ENCODE data around the gene POLR3B.

The POLR3B gene

GRCh38 chr12:106431839-106432411 lies 74.4 kb downstream of the POLR3B start:
- no peak for TF ChIP-seq CTCF (conservative IDR thresholded peaks at IDR 0.05; ENCODE audit: low read depth, low read length)
- H3K36me3 ChIP-seq (ENCODE audit: insufficient read depth): no peaks in the 10 kb centered on the region

GRCh38 chr12:106433055-106433454 lies 75.5 kb downstream of the POLR3B start:
- Histone ChIP-seq H3K36me3 (ENCODE audit: insufficient read depth) (no peaks in the 10 kb centered on the region), H2AFZ (ENCODE audit: low read depth) (no peak overlapping the region), H3K27me3 (ENCODE audit: insufficient read depth, low read depth) (no peaks in the 10 kb centered on the region), H3K4me2 (no peak overlapping the region), H3K79me2 (ENCODE audit: insufficient read depth, low read depth) (no peaks in the 10 kb centered on the region), H4K20me1 (ENCODE audit: insufficient read depth) (no peaks in the 10 kb centered on the region), H3K27ac (no peak overlapping the region), H3K9ac (no peak overlapping the region), H3K4me3 (IDR thresholded peaks at IDR 0.05; ENCODE audit: insufficient read depth, low read depth, low read length) (no peak overlapping the region), H3K4me1 (ENCODE audit: low read depth, poor library complexity, severe bottlenecking) (peaks cover 12% of the 10 kb centered on the region)
- no peak for TF ChIP-seq CTCF (conservative IDR thresholded peaks at IDR 0.05; ENCODE audit: low read depth, low read length)

More at GRCh38 chr12:106431839-106432411, 74.4 kb downstream of the POLR3B start:
- no peaks in the 10 kb centered on the region for H3K27me3 ChIP-seq (ENCODE audit: insufficient read depth, low read depth)
- no peak overlapping the region for H3K4me2 ChIP-seq
- H3K4me3 ChIP-seq (IDR thresholded peaks at IDR 0.05; ENCODE audit: insufficient read depth, low read depth, low read length): no peak overlapping the region
- H3K9ac ChIP-seq: no peak overlapping the region
- H3K79me2 ChIP-seq (ENCODE audit: insufficient read depth, low read depth): no peaks in the 10 kb centered on the region
- H4K20me1 ChIP-seq (ENCODE audit: insufficient read depth): no peaks in the 10 kb centered on the region
- H3K27ac ChIP-seq: no peak overlapping the region
- H3K4me1 ChIP-seq (ENCODE audit: low read depth, poor library complexity, severe bottlenecking): peaks cover 4% of the 10 kb centered on the region
- no peak overlapping the region for H2AFZ ChIP-seq (ENCODE audit: low read depth)

GRCh38 chr12:106434526-106434925 lies 77.0 kb downstream of the POLR3B start:
- Histone ChIP-seq H2AFZ (ENCODE audit: low read depth) (no peak overlapping the region), H3K36me3 (ENCODE audit: insufficient read depth) (no peaks in the 10 kb centered on the region), H3K4me3 (IDR thresholded peaks at IDR 0.05; ENCODE audit: insufficient read depth, low read depth, low read length) (no peak overlapping the region), H3K27ac (no peak overlapping the region), H3K27me3 (ENCODE audit: insufficient read depth, low read depth) (no peaks in the 10 kb centered on the region), H3K4me2 (no peak overlapping the region), H4K20me1 (ENCODE audit: insufficient read depth) (no peaks in the 10 kb centered on the region), H3K9ac (no peak overlapping the region), H3K79me2 (ENCODE audit: insufficient read depth, low read depth) (no peaks in the 10 kb centered on the region), H3K4me1 (ENCODE audit: low read depth, poor library complexity, severe bottlenecking) (peaks cover 12% of the 10 kb centered on the region)
- TF ChIP-seq CTCF (conservative IDR thresholded peaks at IDR 0.05; ENCODE audit: low read depth, low read length): no peak

- Histone ChIP-seq H3K4me3 (IDR thresholded peaks at IDR 0.05; ENCODE audit: insufficient read depth, low read depth, low read length) (no peak overlapping the region), H3K4me2 (no peak overlapping the region), H3K27ac (no peak overlapping the region), H3K9ac (no peak overlapping the region), H4K20me1 (ENCODE audit: insufficient read depth) (no peaks in the 10 kb centered on the region), H3K4me1 (ENCODE audit: low read depth, poor library complexity, severe bottlenecking) (peaks cover 12% of the 10 kb centered on the region), H3K79me2 (ENCODE audit: insufficient read depth, low read depth) (no peaks in the 10 kb centered on the region), H3K27me3 (ENCODE audit: insufficient read depth, low read depth) (no peaks in the 10 kb centered on the region), H2AFZ (ENCODE audit: low read depth) (no peak overlapping the region), H3K36me3 (ENCODE audit: insufficient read depth) (no peaks in the 10 kb centered on the region)
- TF ChIP-seq CTCF (conservative IDR thresholded peaks at IDR 0.05; ENCODE audit: low read depth, low read length): no peak
Observed at GRCh38 chr12:106436164-106436563, 78.6 kb downstream of the POLR3B start.
